Stimulated activated CD8-positive, alpha-beta memory T cell treated with anti-CD3 and anti-CD28 coated beads, Interleukin-7, amount 100 ng/mL, for 1 hour (primary cell): ENCODE results near the gene SEMA3D.

ENCODE experiments used
- DNase-seq, 2 donors: peaks; one replicate each; pipeline ENCODE4 v3.0.0-alpha.2; 2020; ENCODE audit warnings: low read depth in 2 of 2

Gene SEMA3D

GRCh38 chr7:85033263-85033662, 153.6 kb downstream of the SEMA3D start:
- DNase-seq = no peak

- no peak for DNase-seq
Observed at GRCh38 chr7:85031475-85031874, 155.4 kb downstream of the SEMA3D start.

GRCh38 chr7:85030893-85031292, 156.0 kb downstream of the SEMA3D start:
- DNase-seq = no peak

GRCh38 chr7:85025312-85025756, 161.5 kb downstream of the SEMA3D start:
- DNase-seq = no peak

- no peak for DNase-seq
Observed at GRCh38 chr7:85023916-85024315, 162.9 kb downstream of the SEMA3D start.

- DNase-seq = no peak
Observed at GRCh38 chr7:85023066-85023712, 163.7 kb downstream of the SEMA3D start.

- no peak for DNase-seq
Observed at GRCh38 chr7:85022064-85022697, 164.7 kb downstream of the SEMA3D start.

- no peak for DNase-seq
Observed at GRCh38 chr7:85021101-85021704, 165.7 kb downstream of the SEMA3D start.

- no peak for DNase-seq
Observed at GRCh38 chr7:85019778-85020177, 167.1 kb downstream of the SEMA3D start.

GRCh38 chr7:85019176-85019575, 167.7 kb downstream of the SEMA3D start:
- no peak for DNase-seq

GRCh38 chr7:85018498-85018897, 168.4 kb downstream of the SEMA3D start:
- no peak for DNase-seq

- DNase-seq = no peak
Observed at GRCh38 chr7:85016286-85016685, 170.6 kb downstream of the SEMA3D start.

- no peak for DNase-seq
Observed at GRCh38 chr7:85014936-85015660, 171.8 kb downstream of the SEMA3D start.

GRCh38 chr7:85011127-85011526, 175.7 kb downstream of the SEMA3D start:
- DNase-seq = no peak

- no peak for DNase-seq
Observed at GRCh38 chr7:85010306-85010705, 176.6 kb downstream of the SEMA3D start.

- DNase-seq = no peak
Observed at GRCh38 chr7:85006754-85007153, 180.1 kb downstream of the SEMA3D start.

GRCh38 chr7:85004402-85004801, 182.5 kb downstream of the SEMA3D start:
- DNase-seq = no peak

GRCh38 chr7:85001495-85002345, 185.1 kb downstream of the SEMA3D start:
- no peak for DNase-seq

- DNase-seq = no peak
Observed at GRCh38 chr7:85000735-85001350, 186.0 kb downstream of the SEMA3D start.

- DNase-seq = no peak
Observed at GRCh38 chr7:84999450-84999849, 187.4 kb downstream of the SEMA3D start.

- no peak for DNase-seq
Observed at GRCh38 chr7:84998665-84999064, 188.2 kb downstream of the SEMA3D start.
